Vagina (tissue), 2 donors: ENCODE measurements around the gene ZBTB42. TPM values are rescaled to one million over a fixed set of nuclear protein-coding genes. Genes with fewer than 3 reads are reported as not detected.

Experiments used
- DNase-seq, 2 donors: peaks; one replicate each; pipeline ENCODE4 v3.0.0-alpha.2; 2017; ENCODE audit errors: extremely low spot score in 2 of 2
- H3K27ac ChIP-seq: fragments of 200-600 bp; sonication (generic); one replicate; pipeline ENCODE4 v1.5.1; 2019
- H3K27me3 ChIP-seq: fragments of 200-600 bp; sonication (generic); one replicate; pipeline ENCODE4 v1.5.1; 2019
- H3K36me3 ChIP-seq, 2 donors: fragments of 200-600 bp; sonication (generic); one replicate each; pipeline ENCODE4 v1.5.1; 2017 to 2019
- H3K4me1 ChIP-seq: fragments of 200-600 bp; sonication (generic); one replicate; pipeline ENCODE4 v1.5.1; 2019
- H3K4me3 ChIP-seq, 2 donors: fragments of 200-600 bp; sonication (generic); 1 replicate in 1 of 2; 2 replicates in 1 of 2; pipeline ENCODE4 v1.5.1; 2016 to 2019
- H3K9me3 ChIP-seq: fragments of 200-600 bp; sonication (generic); one replicate; pipeline ENCODE4 v1.5.1; 2019
- POLR2A ChIP-seq, 2 donors: fragments of 450-650 bp; IDR thresholded peaks; one replicate each; pipeline ENCODE4 v1.6.1; 2017; ENCODE audit warnings: antibody characterized with exemption in 2 of 2, mild to moderate bottlenecking in 2 of 2, moderate library complexity in 2 of 2
- POLR2AphosphoS5 ChIP-seq, 2 donors: sonication (generic); formaldehyde crosslinking; IDR thresholded peaks; one replicate each; pipeline ENCODE4 v1.9.0; 2017; ENCODE audit warnings: antibody characterized with exemption in 2 of 2, mild to moderate bottlenecking in 2 of 2, low read depth in 1 of 2; ENCODE audit not compliant: insufficient read depth in 1 of 2
- intact Hi-C: fragments of 100-400 bp; cut with DNase I; formaldehyde crosslinking; loops from one replicate; pipeline ENCODE4 v1.15.1; 2023
- total RNA-seq: library from RNA; depleted of rRNA; stranded (reverse); fragments of >200 nt; gene quantifications from one replicate; pipeline ENCODE4 v1.2.3, GENCODE V29; 2016
- TF ChIP-seq, protein P1 (sequence below), 3 experiments: fragments of 450-650 bp in 2 of 3; fragments of 200-600 bp in 1 of 3; sonication (generic) in 1 of 3; IDR thresholded peaks; one replicate each; pipeline ENCODE4 v1.5.1; 2017 to 2019; ENCODE audit warnings: antibody characterized with exemption in 3 of 3, mild to moderate bottlenecking in 2 of 3, moderate library complexity in 2 of 3

The ZBTB42 gene
- total RNA-seq, 1 donor from 2014 or later: 7.6 TPM

GRCh38 chr14:104817930-104818713 lies 17.2 kb downstream of the ZBTB42 start:
- Histone ChIP-seq H3K27me3 (no peaks in the 10 kb centered on the region), H3K9me3 (no peaks in the 10 kb centered on the region), H3K36me3 (no peaks in the 10 kb centered on the region), H3K27ac (no peak overlapping the region), H3K4me1 (peaks cover 43% of the 10 kb centered on the region), H3K4me3 (no peak overlapping the region)
- no peak for TF ChIP-seq POLR2AphosphoS5 (IDR thresholded peaks at IDR 0.05; ENCODE audit: insufficient read depth in 1 of 2, low read depth in 1 of 2)
- TF ChIP-seq, protein P1, sequence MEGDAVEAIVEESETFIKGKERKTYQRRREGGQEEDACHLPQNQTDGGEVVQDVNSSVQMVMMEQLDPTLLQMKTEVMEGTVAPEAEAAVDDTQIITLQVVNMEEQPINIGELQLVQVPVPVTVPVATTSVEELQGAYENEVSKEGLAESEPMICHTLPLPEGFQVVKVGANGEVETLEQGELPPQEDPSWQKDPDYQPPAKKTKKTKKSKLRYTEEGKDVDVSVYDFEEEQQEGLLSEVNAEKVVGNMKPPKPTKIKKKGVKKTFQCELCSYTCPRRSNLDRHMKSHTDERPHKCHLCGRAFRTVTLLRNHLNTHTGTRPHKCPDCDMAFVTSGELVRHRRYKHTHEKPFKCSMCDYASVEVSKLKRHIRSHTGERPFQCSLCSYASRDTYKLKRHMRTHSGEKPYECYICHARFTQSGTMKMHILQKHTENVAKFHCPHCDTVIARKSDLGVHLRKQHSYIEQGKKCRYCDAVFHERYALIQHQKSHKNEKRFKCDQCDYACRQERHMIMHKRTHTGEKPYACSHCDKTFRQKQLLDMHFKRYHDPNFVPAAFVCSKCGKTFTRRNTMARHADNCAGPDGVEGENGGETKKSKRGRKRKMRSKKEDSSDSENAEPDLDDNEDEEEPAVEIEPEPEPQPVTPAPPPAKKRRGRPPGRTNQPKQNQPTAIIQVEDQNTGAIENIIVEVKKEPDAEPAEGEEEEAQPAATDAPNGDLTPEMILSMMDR (IDR thresholded peaks at IDR 0.05): no peak
- no peak for TF ChIP-seq POLR2A (IDR thresholded peaks at IDR 0.05)
- intact Hi-C loops: no loop called here
- DNase-seq: no peak

- DNase-seq: no peak
- intact Hi-C loops: no loop called here
- Histone ChIP-seq H3K36me3 (no peaks in the 10 kb centered on the region), H3K27ac (no peak overlapping the region), H3K9me3 (no peaks in the 10 kb centered on the region), H3K4me1 (peaks cover 39% of the 10 kb centered on the region), H3K27me3 (no peaks in the 10 kb centered on the region), H3K4me3 (no peak overlapping the region)
- TF ChIP-seq POLR2AphosphoS5 (IDR thresholded peaks at IDR 0.05; ENCODE audit: insufficient read depth in 1 of 2, low read depth in 1 of 2) (no peak), POLR2A (IDR thresholded peaks at IDR 0.05) (no peak)
- TF ChIP-seq, protein P1 (IDR thresholded peaks at IDR 0.05): no peak
These were observed 17.8 kb downstream of the ZBTB42 start for GRCh38 chr14:104818714-104819161.

DNA sequence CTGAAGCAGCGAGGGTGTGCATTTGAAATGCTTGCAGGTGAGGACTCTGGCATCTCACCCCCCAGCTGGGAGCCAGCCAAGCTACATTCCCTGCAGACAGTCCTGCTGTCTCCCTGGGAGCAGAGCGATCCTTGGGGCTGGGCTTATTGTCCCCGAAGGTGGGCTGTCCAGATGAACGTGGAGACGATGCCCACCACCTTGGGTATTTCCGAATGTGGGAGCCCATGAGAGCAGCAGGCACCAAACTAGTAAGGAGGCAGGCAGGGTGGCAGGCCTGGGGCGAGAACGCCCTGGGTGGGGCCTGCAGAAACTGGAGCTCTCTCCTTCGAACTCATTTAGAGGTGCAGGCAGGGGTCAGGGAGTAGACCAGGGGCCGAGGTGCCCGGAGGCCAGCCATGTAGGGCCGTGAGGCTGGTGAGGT lies 18.5 kb downstream of the ZBTB42 start:
- Histone ChIP-seq H3K27me3 (no peaks in the 10 kb centered on the region), H3K9me3 (no peaks in the 10 kb centered on the region), H3K4me1 (peaks cover 34% of the 10 kb centered on the region), H3K4me3 (no peak overlapping the region), H3K36me3 (no peaks in the 10 kb centered on the region), H3K27ac (no peak overlapping the region)
- TF ChIP-seq POLR2A (IDR thresholded peaks at IDR 0.05) (no peak), POLR2AphosphoS5 (IDR thresholded peaks at IDR 0.05; ENCODE audit: insufficient read depth in 1 of 2, low read depth in 1 of 2) (no peak)
- TF ChIP-seq, protein P1 (IDR thresholded peaks at IDR 0.05): no peak
- intact Hi-C loops: no loop called here
- no peak for DNase-seq

GRCh38 chr14:104820669-104821228 lies 19.8 kb downstream of the ZBTB42 start:
- Histone ChIP-seq H3K4me3 (no peak overlapping the region), H3K9me3 (no peaks in the 10 kb centered on the region), H3K27me3 (no peaks in the 10 kb centered on the region), H3K4me1 (peaks cover 31% of the 10 kb centered on the region), H3K36me3 (no peaks in the 10 kb centered on the region), H3K27ac (no peak overlapping the region)
- TF ChIP-seq POLR2A (IDR thresholded peaks at IDR 0.05) (no peak), POLR2AphosphoS5 (IDR thresholded peaks at IDR 0.05; ENCODE audit: insufficient read depth in 1 of 2, low read depth in 1 of 2) (no peak)
- TF ChIP-seq, protein P1 (IDR thresholded peaks at IDR 0.05): no peak
- no peak for DNase-seq
- intact Hi-C loops: no loop called here
